ENCODE data around the gene PGLYRP2.

Gene PGLYRP2, protein sequence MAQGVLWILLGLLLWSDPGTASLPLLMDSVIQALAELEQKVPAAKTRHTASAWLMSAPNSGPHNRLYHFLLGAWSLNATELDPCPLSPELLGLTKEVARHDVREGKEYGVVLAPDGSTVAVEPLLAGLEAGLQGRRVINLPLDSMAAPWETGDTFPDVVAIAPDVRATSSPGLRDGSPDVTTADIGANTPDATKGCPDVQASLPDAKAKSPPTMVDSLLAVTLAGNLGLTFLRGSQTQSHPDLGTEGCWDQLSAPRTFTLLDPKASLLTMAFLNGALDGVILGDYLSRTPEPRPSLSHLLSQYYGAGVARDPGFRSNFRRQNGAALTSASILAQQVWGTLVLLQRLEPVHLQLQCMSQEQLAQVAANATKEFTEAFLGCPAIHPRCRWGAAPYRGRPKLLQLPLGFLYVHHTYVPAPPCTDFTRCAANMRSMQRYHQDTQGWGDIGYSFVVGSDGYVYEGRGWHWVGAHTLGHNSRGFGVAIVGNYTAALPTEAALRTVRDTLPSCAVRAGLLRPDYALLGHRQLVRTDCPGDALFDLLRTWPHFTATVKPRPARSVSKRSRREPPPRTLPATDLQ

DNA sequence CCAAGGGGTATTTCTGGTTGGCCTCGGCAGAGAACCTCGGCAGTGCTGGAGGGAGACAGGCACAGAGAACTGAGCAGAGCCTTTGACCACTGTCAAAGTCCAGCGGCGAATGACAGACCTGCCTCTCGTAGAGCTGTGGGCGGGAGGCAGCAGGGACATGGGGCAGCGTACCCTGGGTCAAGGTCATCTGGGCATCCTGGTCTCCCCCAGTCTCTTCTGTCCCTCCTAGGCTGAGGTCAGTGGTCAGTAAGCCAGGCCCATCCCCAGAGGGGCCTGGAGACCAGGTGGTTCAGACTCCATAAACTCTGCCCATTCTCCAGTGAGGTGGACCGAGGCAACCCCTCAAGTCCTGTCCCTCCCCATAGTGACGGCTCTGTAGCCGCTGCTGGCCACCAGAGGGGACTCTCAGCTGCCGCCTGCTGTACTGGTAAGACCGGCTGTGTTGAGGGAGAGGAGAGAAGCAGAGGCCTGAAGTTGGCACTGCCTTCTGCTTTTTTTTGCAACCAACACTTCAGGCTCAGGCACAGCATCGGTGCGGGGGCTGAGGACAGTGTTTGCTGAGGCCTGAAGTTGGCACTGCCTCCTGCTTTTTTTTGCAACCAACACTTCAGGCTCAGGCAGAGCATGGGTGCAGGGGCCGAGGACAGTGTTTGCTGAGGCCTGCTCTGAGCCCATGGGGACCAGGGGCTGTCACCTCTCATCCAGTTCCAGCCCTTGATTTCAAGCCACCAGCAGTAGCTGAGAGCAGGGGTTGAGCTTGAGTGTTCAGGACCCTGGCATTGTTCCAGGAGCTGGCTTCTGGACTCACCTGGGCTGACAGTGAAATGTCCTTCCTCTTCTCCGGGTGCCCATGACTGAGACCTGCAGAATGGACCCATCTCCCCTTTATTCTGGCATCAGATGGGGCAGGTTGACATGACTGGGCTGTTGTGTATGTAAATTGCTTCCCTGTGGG, at the start of gene PGLYRP2:
Gene PGLYRP2, minus strand, starts transcription at position 111 of the 955 bp plus-strand sequence. CDS start 130 bp downstream, outside the sequence.
- H3K27ac Mint-ChIP-seq: no peak within 1 kb of the TSS
- TF ChIP-seq, protein P1, sequence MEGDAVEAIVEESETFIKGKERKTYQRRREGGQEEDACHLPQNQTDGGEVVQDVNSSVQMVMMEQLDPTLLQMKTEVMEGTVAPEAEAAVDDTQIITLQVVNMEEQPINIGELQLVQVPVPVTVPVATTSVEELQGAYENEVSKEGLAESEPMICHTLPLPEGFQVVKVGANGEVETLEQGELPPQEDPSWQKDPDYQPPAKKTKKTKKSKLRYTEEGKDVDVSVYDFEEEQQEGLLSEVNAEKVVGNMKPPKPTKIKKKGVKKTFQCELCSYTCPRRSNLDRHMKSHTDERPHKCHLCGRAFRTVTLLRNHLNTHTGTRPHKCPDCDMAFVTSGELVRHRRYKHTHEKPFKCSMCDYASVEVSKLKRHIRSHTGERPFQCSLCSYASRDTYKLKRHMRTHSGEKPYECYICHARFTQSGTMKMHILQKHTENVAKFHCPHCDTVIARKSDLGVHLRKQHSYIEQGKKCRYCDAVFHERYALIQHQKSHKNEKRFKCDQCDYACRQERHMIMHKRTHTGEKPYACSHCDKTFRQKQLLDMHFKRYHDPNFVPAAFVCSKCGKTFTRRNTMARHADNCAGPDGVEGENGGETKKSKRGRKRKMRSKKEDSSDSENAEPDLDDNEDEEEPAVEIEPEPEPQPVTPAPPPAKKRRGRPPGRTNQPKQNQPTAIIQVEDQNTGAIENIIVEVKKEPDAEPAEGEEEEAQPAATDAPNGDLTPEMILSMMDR (IDR thresholded peaks at IDR 0.05): no peak
- no peak within 1 kb of the TSS for H3K4me3 Mint-ChIP-seq
- DNase-seq: no peak
- no peaks in the 10 kb centered on the region for H3K4me1 Mint-ChIP-seq
- peaks cover 4% of the 10 kb centered on the region for H3K27me3 Mint-ChIP-seq (ENCODE audit: low read depth, poor library complexity)
- H3K36me3 Mint-ChIP-seq (ENCODE audit: low read depth): no peaks in the 10 kb centered on the region
- H3K9me3 Mint-ChIP-seq: peaks cover 60% of the 10 kb centered on the region

DNA sequence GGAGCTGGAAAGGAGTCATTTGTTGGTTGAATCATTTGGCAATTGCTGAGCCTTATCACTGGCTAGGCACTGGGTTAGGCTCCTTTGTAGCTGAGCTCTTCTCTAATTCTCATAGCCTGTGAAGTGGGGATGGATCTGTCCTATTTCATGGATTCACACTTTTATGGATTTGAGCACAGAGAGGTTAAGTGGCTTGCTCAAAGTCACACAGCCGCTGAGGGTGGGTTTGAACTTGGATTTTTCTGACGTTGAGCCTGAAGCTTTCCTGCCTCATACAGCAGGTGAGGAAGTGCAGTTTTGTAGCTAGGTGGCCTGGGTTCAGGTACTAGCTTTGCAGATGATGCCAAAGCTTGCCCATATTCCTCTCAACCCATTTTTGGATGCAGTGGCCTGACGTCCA, 48.4 kb upstream of the PGLYRP2 start:
- Mint-ChIP-seq H3K27ac (no peak overlapping the region), H3K4me1 (no peaks in the 10 kb centered on the region), H3K9me3 (peaks cover 77% of the 10 kb centered on the region), H3K36me3 (ENCODE audit: low read depth) (no peaks in the 10 kb centered on the region), H3K27me3 (ENCODE audit: low read depth, poor library complexity) (peaks cover 7% of the 10 kb centered on the region), H3K4me3 (no peak overlapping the region)
- DNase-seq: no peak
- TF ChIP-seq, protein P1 (IDR thresholded peaks at IDR 0.05): no peak

DNA sequence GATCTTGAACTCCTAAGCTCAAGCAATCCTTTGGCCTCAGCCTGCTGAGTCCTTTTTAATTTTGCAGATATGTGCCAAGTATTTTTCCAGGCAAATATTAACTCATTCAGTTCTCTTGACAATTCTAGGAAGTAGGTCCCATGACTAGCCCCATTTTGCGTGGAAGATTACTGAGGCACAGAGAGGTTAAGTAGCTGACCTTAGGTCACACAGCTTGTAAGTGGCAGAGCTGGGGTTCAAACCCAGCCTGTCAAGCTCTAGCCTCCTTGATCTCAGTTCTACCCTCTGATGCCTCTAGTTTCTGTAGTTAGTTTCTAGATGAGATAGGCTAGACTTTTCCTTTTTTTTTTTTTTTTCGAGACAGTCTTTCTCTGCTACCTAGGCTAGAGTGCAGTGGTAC, 47.1 kb upstream of the PGLYRP2 start:
- Mint-ChIP-seq H3K27me3 (ENCODE audit: low read depth, poor library complexity) (peaks cover 7% of the 10 kb centered on the region), H3K27ac (no peak overlapping the region), H3K36me3 (ENCODE audit: low read depth) (no peaks in the 10 kb centered on the region), H3K4me3 (no peak overlapping the region), H3K4me1 (no peaks in the 10 kb centered on the region), H3K9me3 (peaks cover 75% of the 10 kb centered on the region)
- TF ChIP-seq, protein P1 (IDR thresholded peaks at IDR 0.05): no peak
- DNase-seq: no peak

DNA sequence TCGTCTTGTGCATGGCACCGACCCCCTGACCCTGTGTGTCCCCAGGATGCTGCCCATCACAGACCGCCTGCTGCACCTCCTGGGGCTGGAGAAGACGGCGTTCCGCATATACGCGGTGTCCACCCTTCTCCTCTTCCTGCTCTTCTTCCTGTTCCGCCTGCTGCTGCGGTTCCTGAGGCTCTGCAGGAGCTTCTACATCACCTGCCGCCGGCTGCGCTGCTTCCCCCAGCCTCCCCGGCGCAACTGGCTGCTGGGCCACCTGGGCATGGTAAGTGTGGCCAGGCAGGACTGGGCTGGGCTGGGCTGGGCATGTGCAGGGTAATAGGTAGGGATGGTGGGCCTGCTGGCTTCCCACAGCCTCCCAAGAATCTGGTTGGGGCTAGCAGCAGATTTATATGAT, 46.0 kb upstream of the PGLYRP2 start:
- Mint-ChIP-seq H3K9me3 (peaks cover 74% of the 10 kb centered on the region), H3K36me3 (ENCODE audit: low read depth) (no peaks in the 10 kb centered on the region), H3K4me1 (no peaks in the 10 kb centered on the region), H3K27ac (no peak overlapping the region), H3K4me3 (no peak overlapping the region), H3K27me3 (ENCODE audit: low read depth, poor library complexity) (peaks cover 7% of the 10 kb centered on the region)
- DNase-seq: no peak
- TF ChIP-seq, protein P1 (IDR thresholded peaks at IDR 0.05): no peak

DNA sequence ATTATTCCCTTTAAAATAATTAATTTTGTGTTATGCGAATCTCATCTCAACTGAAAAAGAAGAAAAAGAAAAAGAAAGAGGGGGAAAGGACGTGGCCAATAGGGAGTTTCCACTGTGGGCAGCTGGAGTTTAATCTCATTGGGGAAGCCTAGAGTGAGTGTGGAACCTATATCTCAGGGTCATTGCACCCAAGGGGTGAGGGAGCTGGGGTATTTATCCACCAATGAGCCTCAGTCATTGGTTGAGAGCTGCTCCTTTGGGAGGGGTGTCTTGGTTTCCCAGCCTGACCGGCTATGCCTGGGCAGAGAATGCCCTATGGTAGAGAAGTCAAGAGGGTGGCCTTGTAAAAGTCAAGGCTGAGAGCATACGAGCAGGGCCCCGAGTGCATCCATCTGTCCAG, 45.5 kb upstream of the PGLYRP2 start:
- TF ChIP-seq, protein P1 (IDR thresholded peaks at IDR 0.05): no peak
- Mint-ChIP-seq H3K4me1 (no peaks in the 10 kb centered on the region), H3K27me3 (ENCODE audit: low read depth, poor library complexity) (peaks cover 7% of the 10 kb centered on the region), H3K9me3 (peaks cover 73% of the 10 kb centered on the region), H3K36me3 (ENCODE audit: low read depth) (no peaks in the 10 kb centered on the region), H3K4me3 (no peak overlapping the region), H3K27ac (no peak overlapping the region)
- no peak for DNase-seq
